Activated CD4-positive, alpha-beta T cell treated with anti-CD3 and anti-CD28 coated beads, Interleukin-2, amount 10 ng/mL, durations not matched to agents 7 days and 5 days (primary cell): ENCODE results near the gene ALPG. TPM values are rescaled to one million over a fixed set of nuclear protein-coding genes. Genes with fewer than 3 reads are reported as not detected.
"Not testable (repeated sequence)": the region's sequence is repeated elsewhere in the genome, so short reads cannot be mapped to it uniquely, and the experiment has no call there.

ENCODE experiments used
- CTCF ChIA-PET: fragments of 350-600 bp; sonication (Branson Sonifier 250); formaldehyde crosslinking; loops from one replicate; lab custom pipeline; 2021; ENCODE audit warnings: antibody characterized with exemption; lab: Charles Lee
- POLR2A ChIA-PET: fragments of 350-600 bp; sonication (Branson Sonifier 250); formaldehyde crosslinking; loops from one replicate; lab custom pipeline; 2021; ENCODE audit warnings: antibody characterized with exemption; lab: Charles Lee
- DNase-seq: peaks from one replicate; pipeline ENCODE4 v3.0.0-alpha.2; 2020
- H3K27ac Mint-ChIP-seq: one replicate; pipeline ENCODE4 v1.8.0; 2021; ENCODE audit warnings: mild to moderate bottlenecking, moderate library complexity, mixed read lengths
- H3K27me3 Mint-ChIP-seq: one replicate; pipeline ENCODE4 v1.8.0; 2021; ENCODE audit warnings: mixed read lengths
- H3K36me3 Mint-ChIP-seq: one replicate; pipeline ENCODE4 v1.8.0; 2021; ENCODE audit warnings: low read depth, mixed read lengths
- H3K4me1 Mint-ChIP-seq: one replicate; pipeline ENCODE4 v1.8.0; 2021; ENCODE audit warnings: mixed read lengths
- H3K4me3 Mint-ChIP-seq: one replicate; pipeline ENCODE4 v1.8.0; 2021; ENCODE audit warnings: mild to moderate bottlenecking, moderate library complexity, mixed read lengths
- H3K9me3 Mint-ChIP-seq: one replicate; pipeline ENCODE4 v1.8.0; 2021; ENCODE audit warnings: mixed read lengths
- total RNA-seq, 2 experiments: library from RNA; stranded (reverse); gene quantifications; one replicate each; pipeline ENCODE4 v1.2.3, GENCODE V29; 2021

ALPG gene
- total RNA-seq, 2 experiments from 2014 or later = not detected

DNA sequence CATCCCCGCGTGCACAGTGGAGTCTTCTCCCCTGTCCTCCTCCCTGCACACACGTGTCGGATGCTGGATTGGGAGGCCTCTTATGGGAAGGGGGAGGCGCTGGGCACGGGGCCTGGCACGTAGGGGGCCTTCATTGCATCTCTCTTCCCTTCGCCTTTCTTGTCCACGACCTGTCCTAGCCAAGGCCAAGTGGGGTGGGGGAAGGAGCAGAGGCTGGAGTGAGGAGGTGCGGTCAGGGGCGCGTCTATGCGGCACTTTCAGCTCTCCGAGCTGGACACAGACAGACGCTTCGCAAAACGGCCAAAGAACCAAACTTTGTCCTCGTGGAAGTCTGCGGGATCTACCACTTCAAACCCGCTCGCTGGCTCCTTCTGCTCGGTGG is 13.4 kb downstream of the ALPG start:
- no peak for DNase-seq
- Mint-ChIP-seq H3K27ac (no peak overlapping the region), H3K36me3 (peaks cover 3% of the 10 kb centered on the region), H3K27me3 (peaks cover 58% of the 10 kb centered on the region), H3K9me3 (peaks cover 13% of the 10 kb centered on the region), H3K4me3 (peak overlapping the region; percentile 19), H3K4me1 (peaks cover 8% of the 10 kb centered on the region)
- POLR2A ChIA-PET = no interaction called here
- CTCF ChIA-PET = no interaction called here

DNA sequence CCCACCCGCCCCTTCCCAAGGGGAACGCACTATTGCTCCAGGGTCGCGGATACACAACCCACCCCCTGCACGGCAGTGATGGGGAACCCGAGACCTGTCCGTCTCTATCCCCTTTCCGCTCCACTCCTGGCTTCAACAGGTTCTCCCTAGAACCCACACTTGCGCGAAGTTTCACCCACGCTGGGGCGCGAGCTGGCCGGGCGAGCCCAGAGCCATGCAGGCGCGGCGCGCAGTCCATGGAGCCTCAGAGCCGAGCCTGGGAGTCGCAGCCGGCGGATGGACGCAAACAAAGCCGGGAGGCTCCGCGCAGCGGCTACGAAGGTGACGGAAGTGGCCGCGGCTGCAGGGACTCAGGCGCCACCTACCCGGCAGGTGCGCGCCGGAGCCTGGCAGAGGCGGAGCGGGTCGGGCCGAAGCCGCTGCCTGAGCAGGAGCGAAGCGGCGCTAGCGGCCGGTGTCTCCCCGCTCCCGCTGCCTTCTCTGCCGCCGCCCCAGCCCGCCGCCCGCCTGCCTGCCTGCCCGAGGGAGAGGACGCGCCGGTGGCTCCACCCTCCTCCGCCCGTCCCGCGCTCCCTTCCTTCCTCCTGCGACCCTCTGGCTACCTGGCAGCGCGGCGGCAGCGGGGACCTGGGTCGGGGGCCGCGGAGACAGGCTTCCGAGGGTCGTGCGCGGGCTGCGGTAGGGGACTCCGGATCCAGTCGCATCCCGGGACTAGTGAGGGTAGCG is 14.0 kb downstream of the ALPG start:
- DNase-seq = peak; percentile 46
- Mint-ChIP-seq H3K27ac (no peak overlapping the region), H3K4me1 (peaks cover 8% of the 10 kb centered on the region), H3K27me3 (peaks cover 62% of the 10 kb centered on the region), H3K4me3 (peak overlapping the region; percentile 19), H3K9me3 (peaks cover 13% of the 10 kb centered on the region), H3K36me3 (peaks cover 3% of the 10 kb centered on the region)
- ChIA-PET CTCF (interaction anchor here (0.6 to 0.8 kb wide), 2 partner anchors 21 to 22 kb away, joined by 3 read pairs; no protein-coding TSS in a partner anchor), POLR2A (no interaction called here)

DNA sequence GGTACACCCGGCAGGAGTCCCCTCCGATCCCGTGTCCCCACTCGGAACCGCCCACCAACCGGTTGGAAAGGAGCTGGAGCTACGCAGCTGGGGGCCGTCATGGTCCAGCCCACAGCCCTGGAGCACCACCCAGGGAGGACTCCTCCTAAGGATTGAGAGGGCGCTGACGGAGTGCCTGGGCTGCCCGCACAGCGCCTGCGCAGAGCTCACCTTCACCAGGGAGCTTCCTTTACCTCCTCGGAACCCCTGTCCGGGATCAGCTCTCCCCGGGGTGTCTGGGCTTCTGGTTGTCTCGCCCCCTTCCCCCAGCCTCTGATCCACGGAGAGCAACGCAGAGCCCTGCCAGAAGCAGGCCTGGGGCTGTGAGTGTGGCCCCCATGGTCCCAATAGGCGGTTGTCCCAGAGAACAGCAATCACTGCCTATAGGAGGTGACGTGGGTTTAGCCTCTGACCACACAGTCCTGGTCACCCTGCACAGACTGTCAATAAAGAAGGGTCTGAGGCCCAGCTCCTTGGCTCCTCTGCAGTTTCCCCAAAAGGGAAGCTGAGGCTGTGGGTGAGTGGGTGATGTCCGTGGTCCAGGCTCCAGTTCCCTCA is 14.6 kb downstream of the ALPG start:
- no peak overlapping the region for H3K27ac Mint-ChIP-seq
- ChIA-PET CTCF (interaction anchor here (0.6 to 1.1 kb wide), 3 partner anchors 21 to 53 kb away, joined by 3 read pairs; no protein-coding TSS in a partner anchor), POLR2A (no interaction called here)
- peaks cover 64% of the 10 kb centered on the region for H3K27me3 Mint-ChIP-seq
- peaks cover 13% of the 10 kb centered on the region for H3K9me3 Mint-ChIP-seq
- H3K4me3 Mint-ChIP-seq = peak overlapping the region; percentile 29
- peaks cover 8% of the 10 kb centered on the region for H3K4me1 Mint-ChIP-seq
- DNase-seq = no peak
- peaks cover 3% of the 10 kb centered on the region for H3K36me3 Mint-ChIP-seq

DNA sequence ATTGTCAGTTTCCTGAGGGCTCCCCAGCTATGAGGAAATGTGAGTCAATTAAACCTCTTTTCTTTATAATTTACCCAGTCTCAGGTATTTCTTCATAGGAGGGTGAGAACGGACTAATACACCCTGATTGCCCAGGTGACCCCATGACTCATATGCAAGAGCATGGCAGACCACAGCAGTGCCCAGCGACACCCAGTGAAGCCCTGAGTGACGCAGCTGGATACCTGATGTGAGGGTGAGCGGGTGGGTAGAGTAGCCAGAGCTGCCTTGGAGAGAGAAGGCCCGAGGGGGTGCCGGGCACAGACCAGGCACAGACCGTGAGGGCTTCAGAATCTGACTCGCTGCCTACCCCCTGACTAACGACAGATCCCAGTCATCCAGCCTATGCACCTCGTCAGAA is 15.4 kb downstream of the ALPG start:
- Mint-ChIP-seq H3K27me3 (peaks cover 64% of the 10 kb centered on the region), H3K36me3 (peaks cover 3% of the 10 kb centered on the region), H3K9me3 (peaks cover 13% of the 10 kb centered on the region), H3K4me1 (peaks cover 8% of the 10 kb centered on the region), H3K27ac (no peak overlapping the region), H3K4me3 (peak overlapping the region; percentile 29)
- ChIA-PET CTCF (interaction anchor here (1.1 kb wide), 1 partner anchor 54 kb away, joined by 3 read pairs; no protein-coding TSS in a partner anchor), POLR2A (no interaction called here)
- DNase-seq = no peak

DNA sequence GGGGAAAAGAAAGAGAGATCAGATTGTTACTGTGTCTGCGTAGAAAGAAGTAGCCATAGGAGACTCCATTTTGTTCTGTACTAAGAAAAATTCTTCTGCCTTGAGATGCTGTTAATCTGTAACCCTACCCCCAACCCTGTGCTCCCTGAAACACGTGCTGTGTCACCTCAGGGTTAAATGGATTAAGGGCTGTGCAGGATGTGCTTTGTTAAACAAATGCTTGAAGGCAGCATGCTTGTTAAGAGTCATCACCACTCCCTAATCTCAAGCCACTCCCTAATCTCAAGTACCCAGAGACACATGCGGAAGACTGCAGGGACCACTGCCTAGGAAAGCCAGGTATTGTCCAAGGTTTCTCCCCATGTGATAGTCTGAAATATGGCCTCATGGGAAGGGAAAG is 16.4 kb downstream of the ALPG start:
- H3K4me1 Mint-ChIP-seq, CTCF ChIA-PET, H3K4me3 Mint-ChIP-seq, H3K36me3 Mint-ChIP-seq, H3K27ac Mint-ChIP-seq, POLR2A ChIA-PET, DNase-seq: not testable (repeated sequence)
- peaks cover 13% of the 10 kb centered on the region for H3K9me3 Mint-ChIP-seq
- H3K27me3 Mint-ChIP-seq = peaks cover 58% of the 10 kb centered on the region

DNA sequence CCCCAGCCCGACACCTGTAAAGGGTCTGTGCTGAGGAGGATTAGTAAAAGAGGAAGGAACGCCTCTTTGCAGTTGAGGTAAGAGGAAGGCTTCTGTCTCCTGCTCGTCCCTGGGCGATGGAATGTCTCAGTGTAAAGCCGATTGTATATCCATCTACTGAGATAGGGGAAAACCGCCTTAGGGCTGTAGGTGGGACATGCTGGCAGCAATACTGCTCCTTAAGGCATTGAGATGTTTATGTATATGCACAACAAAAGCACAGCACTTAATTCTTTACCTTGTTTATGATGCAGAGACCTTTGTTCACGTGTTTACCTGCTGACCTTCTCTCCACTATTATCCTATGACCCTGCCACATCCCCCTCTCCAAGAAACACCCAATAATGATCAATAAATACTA is 16.8 kb downstream of the ALPG start:
- DNase-seq, H3K27ac Mint-ChIP-seq, CTCF ChIA-PET, POLR2A ChIA-PET, H3K4me3 Mint-ChIP-seq, H3K36me3 Mint-ChIP-seq, H3K4me1 Mint-ChIP-seq: not testable (repeated sequence)
- peaks cover 13% of the 10 kb centered on the region for H3K9me3 Mint-ChIP-seq
- H3K27me3 Mint-ChIP-seq = peaks cover 54% of the 10 kb centered on the region

DNA sequence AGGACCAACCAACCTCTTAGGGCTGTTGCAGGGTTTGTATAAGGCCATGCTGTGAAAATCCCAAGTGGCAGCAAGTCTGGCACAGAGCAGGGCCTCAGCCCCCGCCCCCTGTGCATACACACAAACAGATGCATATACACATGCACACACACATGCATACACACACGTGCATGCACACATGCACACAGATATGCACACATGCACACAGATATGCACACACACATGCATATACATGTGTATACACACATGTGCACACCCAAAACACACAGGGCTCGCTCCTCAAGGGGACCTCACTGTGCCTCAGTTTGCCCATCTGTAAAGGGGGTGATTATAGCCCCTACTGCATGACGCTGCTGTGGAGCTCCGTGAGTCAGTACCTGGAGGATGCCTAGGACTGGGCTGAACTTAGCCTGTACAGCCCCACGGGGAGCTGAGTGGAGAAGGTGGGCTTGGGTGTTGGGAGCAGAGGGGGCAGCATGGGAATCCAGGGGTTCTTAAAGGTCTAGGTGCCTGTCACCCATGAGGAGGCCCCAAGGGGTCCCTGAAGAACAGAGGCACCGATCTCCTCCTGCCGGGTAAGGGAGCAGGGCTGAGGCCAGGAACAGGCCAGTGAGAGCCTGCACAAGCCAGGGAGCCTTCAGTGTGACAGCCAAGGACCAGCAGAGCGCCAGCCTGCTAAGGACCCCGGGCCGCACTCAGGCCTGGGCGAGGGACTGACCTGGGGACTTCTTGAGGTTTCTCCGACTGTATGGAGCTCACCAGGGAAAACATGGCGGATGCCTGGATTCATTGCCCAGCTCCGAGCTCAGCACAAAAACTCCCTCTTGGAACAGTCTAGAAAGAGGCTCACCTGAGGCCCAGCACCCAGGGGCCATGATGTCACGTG is 25.3 kb downstream of the ALPG start:
- Mint-ChIP-seq H3K27ac (no peak overlapping the region), H3K27me3 (peaks cover 4% of the 10 kb centered on the region), H3K36me3 (no peaks in the 10 kb centered on the region), H3K9me3 (no peaks in the 10 kb centered on the region), H3K4me3 (no peak overlapping the region), H3K4me1 (no peaks in the 10 kb centered on the region)
- ChIA-PET POLR2A (no interaction called here), CTCF (interaction anchor here (1.0 kb wide), 1 partner anchor 13 kb away, joined by 3 read pairs; no protein-coding TSS in a partner anchor)
- no peak for DNase-seq

DNA sequence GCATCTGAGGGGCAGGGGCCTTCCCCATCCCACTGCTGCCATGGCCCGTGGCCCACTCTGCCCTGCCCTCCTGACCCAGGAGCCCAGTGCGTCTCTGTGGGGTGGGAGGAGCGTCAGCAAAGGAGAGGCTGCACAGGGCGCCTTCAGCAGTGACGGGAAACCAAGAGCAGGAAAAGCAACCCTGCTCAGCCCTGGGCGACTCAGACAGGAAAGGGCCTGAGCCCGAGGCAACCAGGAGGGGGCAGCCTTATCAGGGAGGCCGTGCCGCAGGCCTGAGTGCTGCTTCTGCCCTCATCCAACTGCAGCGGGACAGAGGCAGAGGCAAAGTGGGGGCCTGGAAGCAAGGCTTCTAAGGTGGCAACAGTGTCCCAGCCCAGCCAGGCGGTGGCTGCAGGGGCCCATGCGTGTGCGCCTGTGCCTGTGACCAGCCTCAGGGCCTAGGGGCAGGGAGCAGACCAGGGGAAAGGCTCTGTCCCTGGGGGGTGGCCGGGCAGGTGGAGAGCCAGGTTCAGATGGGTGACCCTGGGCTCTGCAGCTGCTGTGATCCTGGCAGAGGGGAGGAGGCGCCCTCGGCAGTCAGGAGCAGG is 26.0 kb downstream of the ALPG start:
- H3K4me1 Mint-ChIP-seq = no peaks in the 10 kb centered on the region
- CTCF ChIA-PET = interaction anchor here (1.0 kb wide), 1 partner anchor 12 kb away, joined by 3 read pairs; no protein-coding TSS in a partner anchor

DNA sequence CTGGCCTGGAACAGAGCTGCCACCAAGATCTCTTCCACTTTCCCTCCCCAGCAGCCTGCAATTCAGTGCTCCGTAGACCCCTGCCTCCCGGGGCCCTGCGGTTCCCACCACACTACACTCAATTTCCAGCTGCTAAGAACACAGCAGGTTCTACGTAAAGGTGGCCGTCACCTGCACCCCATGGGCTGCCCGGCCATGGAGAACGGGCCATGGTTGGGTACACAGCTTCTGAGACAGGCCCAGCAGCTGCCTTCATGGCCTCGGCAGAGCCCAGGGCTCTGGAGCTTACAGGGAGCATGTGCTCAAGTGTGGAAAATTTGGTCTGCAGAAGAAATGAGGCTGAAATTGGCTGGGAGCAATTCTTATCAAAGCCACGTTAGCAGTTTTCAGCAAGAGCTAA is 27.0 kb downstream of the ALPG start:
- POLR2A ChIA-PET, DNase-seq, H3K36me3 Mint-ChIP-seq, H3K9me3 Mint-ChIP-seq, H3K4me3 Mint-ChIP-seq, H3K27me3 Mint-ChIP-seq, H3K4me1 Mint-ChIP-seq, H3K27ac Mint-ChIP-seq: not testable (repeated sequence)
- CTCF ChIA-PET = interaction anchor here (1.4 kb wide), 1 partner anchor 11 kb away, joined by 4 read pairs; no protein-coding TSS in a partner anchor

More for the DNA sequence above, 26.0 kb downstream of the ALPG start:
- H3K27ac Mint-ChIP-seq = no peak overlapping the region
- POLR2A ChIA-PET = no interaction called here
- no peaks in the 10 kb centered on the region for H3K36me3 Mint-ChIP-seq
- H3K27me3 Mint-ChIP-seq = peaks cover 4% of the 10 kb centered on the region
- no peak for DNase-seq
- H3K9me3 Mint-ChIP-seq = no peaks in the 10 kb centered on the region
- no peak overlapping the region for H3K4me3 Mint-ChIP-seq

DNA sequence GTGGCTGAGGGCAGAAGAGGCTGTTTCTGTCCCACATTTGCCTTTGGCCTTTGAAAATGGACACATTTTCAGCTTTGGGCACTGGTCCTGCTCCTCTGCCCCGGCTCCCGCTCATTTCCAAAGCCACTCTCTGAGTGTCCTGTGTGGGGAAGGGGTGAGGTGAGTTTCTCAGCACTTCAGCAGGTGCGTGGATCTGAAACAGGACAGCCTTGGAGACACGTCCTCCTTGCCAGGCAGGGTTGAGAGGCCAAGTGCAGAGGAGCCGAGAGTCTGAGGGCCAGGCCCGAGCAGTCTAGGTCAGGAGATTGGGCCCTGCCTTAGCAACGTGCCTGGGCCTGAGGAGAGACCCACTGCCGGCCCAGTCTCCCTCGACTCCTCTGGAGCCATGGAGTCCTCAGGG is 27.4 kb downstream of the ALPG start:
- CTCF ChIA-PET = interaction anchor here (1.4 kb wide), 1 partner anchor 10 kb away, joined by 4 read pairs; no protein-coding TSS in a partner anchor
- no peak overlapping the region for H3K27ac Mint-ChIP-seq
- H3K4me1 Mint-ChIP-seq = no peaks in the 10 kb centered on the region

DNA sequence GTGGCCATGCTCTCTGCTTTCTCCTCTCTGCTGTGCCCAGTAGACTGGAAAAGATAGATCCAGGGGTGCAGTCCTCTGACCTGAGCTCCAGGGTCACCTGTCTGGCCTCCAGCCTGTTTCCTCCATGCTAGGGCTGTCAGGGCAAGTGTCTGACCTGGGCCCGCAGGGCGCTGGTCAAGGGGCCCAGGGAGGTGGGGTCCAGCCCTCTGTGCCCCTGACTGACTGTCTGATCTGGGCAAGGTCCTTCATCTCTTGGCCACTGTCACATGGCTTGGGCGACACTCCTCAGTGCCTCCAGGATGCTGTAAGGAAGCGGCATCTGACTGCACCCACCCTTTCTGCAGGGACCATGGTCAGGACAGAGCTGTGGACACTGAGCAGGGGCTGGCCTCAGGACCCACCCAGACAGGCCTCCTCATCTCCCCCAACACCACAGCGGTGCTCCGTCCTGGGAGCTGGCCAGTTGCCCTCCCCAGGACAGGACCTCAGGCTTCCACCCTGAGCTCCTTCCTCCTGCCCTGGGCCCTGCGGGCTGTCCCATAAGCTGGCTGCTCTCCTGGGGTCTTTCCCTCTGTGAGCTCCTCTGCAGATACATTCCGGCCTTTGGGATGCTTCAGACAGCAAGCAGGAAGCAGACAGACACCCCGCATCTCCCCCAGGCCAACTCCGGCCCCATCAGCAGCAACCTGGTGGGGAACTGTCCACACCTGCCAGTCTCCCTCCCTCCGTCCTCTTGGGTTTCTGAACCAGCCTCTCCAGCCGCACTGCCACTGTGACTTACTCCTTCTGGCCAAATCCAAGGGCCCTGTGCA is 28.1 kb downstream of the ALPG start:
- no peak for DNase-seq
- CTCF ChIA-PET = interaction anchor here (0.5 to 1.4 kb wide), 5 partner anchors 8 to 458 kb away, joined by 3 to 4 read pairs (median 3); no protein-coding TSS in a partner anchor
- Mint-ChIP-seq H3K27me3 (no peaks in the 10 kb centered on the region), H3K4me3 (no peak overlapping the region), H3K9me3 (no peaks in the 10 kb centered on the region), H3K4me1 (no peaks in the 10 kb centered on the region), H3K27ac (no peak overlapping the region), H3K36me3 (no peaks in the 10 kb centered on the region)
- POLR2A ChIA-PET = no interaction called here

More for the DNA sequence above, 27.4 kb downstream of the ALPG start:
- H3K9me3 Mint-ChIP-seq = no peaks in the 10 kb centered on the region
- no peak for DNase-seq
- H3K36me3 Mint-ChIP-seq = no peaks in the 10 kb centered on the region
- POLR2A ChIA-PET = no interaction called here
- no peak overlapping the region for H3K4me3 Mint-ChIP-seq
- peaks cover 4% of the 10 kb centered on the region for H3K27me3 Mint-ChIP-seq

DNA sequence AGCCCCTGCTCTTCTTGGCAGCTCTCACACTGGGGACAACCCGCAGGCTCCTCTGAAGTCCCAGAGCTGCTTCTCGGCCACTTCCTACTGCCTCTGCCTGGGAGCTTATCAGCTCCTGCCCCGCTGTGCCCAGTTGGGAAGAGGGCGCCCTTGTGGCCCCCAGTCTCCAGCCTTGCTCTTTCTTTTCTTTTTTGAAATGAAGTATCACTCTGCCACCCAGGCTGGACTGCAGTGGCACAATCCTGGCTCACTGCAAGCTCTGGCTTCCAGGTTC is 28.7 kb downstream of the ALPG start:
- H3K9me3 Mint-ChIP-seq = no peaks in the 10 kb centered on the region
- ChIA-PET POLR2A (no interaction called here), CTCF (interaction anchor here (0.8 to 1.1 kb wide), 3 partner anchors 9 to 63 kb away, joined by 3 read pairs; no protein-coding TSS in a partner anchor)
- H3K36me3 Mint-ChIP-seq = no peaks in the 10 kb centered on the region
- H3K27me3 Mint-ChIP-seq = no peaks in the 10 kb centered on the region
- H3K4me1 Mint-ChIP-seq = no peaks in the 10 kb centered on the region
- no peak overlapping the region for H3K4me3 Mint-ChIP-seq
- no peak overlapping the region for H3K27ac Mint-ChIP-seq
- DNase-seq = no peak
